Dedifferentiated amniotic fluid mesenchymal stem cell (primary cell): ENCODE data around the gene BAX.
"Not testable (repeated sequence)": the region's sequence is repeated elsewhere in the genome, so short reads cannot be mapped to it uniquely, and the experiment has no call there.

Experiments
- DNase-seq: peaks from one replicate; pipeline ENCODE4 v3.0.0-alpha.2; 2016; ENCODE audit errors: extremely low spot score

BAX gene

GRCh38 chr19:48954595-48955307, at the start of gene BAX:
Gene BAX, plus strand, starts transcription at chr19:48954875. Its CDS starts 54 bp downstream, at chr19:48954929.
- DNase-seq: peak; percentile 90

- DNase-seq: no peak
Measured at GRCh38 chr19:48905664-48906063, 49.0 kb upstream of the BAX start.

DNA sequence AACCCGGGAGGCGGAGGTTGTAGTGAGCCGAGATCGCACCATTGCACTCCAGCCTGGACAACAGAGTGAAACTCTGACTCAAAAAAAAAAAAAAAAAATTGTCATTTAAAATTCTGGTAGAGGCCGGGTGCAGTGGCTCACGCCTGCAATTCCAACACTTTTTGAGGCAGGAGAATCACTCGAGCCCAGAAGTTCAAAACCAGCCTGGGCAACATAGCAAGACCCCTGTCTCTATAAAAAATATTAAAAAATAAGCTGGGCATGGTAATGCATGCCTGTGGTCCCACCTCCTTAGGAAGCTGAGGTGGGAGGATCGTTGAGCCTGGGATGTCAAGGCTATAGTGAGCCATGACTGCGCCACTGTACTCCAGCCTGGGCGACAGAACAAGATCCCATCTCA, 48.4 kb upstream of the BAX start:
- DNase-seq: no peak

- no peak for DNase-seq
Measured at GRCh38 chr19:48907671-48908070, 47.0 kb upstream of the BAX start.

- not testable (repeated sequence) for DNase-seq
Measured at GRCh38 chr19:48909424-48910077, 45.1 kb upstream of the BAX start.

- no peak for DNase-seq
Measured at GRCh38 chr19:48910803-48911202, 43.9 kb upstream of the BAX start.

GRCh38 chr19:48913114-48913889, 41.4 kb upstream of the BAX start:
- DNase-seq: no peak

- DNase-seq: no peak
Measured at GRCh38 chr19:48914181-48914580, 40.5 kb upstream of the BAX start.

DNA sequence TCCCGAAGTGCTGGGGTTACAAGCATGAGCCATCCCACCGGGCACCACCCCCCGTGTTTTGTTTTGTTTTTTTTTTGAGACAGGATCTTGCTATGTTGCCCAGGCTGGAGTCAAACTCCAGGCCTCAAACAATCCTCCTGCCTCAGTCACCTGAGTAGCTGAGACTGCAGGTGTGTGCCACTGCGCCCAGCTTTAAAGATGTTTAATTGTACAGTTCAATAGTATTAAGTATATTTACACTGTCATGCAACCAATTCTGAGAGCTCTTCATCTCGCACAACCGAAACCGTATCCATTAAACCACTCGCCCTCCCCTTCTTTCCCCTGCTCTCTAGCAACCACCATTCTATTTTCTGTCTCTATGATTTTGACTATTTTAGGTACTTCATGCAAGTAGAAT, 38.9 kb upstream of the BAX start:
- no peak for DNase-seq

DNA sequence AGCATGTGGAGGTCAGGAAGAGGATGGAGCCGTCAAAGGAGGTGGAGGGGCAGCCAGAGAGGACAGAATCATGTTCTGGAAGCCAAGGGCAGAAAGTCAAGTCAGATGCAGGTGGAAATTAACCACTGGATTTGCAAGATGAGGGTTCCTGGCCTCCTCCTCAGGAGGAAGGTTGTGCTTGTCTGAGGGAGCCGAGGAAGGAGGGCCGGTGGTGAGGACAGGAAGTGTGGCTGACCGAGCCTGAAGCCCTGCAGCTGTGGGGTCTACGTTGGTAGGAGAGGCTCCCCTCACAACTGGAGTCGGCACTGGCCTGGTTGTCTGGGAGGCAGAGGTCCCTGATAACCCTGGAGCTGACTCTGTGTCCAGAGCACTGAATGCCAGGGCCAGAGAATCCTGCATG, 36.6 kb upstream of the BAX start:
- DNase-seq: no peak

DNA sequence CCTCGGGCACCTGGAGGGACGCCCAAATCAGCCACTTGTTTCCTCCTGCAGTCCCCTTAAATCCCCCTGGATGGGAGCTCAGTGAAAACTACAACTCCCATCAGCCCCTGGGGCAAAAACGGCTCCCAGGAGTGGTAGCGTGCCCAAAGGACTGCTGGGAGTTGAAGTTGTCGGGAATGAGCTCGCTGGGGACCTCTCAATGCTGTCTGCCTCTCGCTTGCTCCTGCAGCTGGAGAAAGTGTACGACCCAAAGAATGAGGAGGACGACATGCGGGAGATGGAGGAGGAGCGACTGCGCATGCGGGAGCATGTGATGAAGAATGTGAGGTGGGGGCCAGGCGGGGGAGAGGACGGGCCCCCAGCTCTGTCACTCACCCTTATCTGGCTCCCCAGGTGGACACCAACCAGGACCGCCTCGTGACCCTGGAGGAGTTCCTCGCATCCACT, 35.9 kb upstream of the BAX start:
- DNase-seq: no peak

DNA sequence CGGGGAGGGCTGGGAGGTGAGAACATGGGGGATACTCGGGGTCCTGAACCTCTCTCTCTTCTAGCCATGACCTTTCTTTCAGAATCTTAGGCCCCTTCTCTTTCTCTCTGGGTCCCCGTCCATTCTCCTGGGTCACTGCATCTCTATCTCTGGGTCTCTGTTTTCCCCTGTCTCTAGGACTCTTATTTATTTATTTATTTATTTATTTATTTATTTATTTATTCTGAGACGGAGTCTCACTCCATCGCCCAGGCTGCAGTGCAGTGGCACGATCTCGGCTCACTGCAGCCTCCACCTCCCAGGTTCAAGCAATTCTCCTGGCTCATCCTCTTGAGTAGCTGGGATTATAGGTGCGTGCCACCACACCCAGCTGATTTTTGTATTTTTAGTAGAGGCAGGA, 35.4 kb upstream of the BAX start:
- not testable (repeated sequence) for DNase-seq

DNA sequence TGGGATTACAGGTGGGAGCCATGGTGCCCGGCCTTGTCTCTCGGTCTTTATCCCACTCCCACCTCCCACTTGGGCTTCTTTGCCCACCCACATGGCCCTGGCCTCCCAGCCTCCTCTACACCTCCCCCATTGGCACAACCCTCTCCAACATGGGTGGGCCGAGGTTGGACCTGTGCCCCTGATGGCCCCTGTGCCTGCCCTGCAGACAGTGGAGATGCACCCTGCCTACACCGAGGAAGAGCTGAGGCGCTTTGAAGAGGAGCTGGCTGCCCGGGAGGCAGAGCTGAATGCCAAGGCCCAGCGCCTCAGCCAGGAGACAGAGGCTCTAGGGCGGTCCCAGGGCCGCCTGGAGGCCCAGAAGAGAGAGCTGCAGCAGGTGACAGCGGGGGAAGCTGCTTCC, 33.7 kb upstream of the BAX start:
- no peak for DNase-seq

GRCh38 chr19:48921721-48922500, 32.8 kb upstream of the BAX start:
- no peak for DNase-seq

- DNase-seq: no peak
Measured at GRCh38 chr19:48922548-48923490, 31.9 kb upstream of the BAX start.

- peak; percentile 27 for DNase-seq
Measured at GRCh38 chr19:48925240-48925843, 29.3 kb upstream of the BAX start.

DNA sequence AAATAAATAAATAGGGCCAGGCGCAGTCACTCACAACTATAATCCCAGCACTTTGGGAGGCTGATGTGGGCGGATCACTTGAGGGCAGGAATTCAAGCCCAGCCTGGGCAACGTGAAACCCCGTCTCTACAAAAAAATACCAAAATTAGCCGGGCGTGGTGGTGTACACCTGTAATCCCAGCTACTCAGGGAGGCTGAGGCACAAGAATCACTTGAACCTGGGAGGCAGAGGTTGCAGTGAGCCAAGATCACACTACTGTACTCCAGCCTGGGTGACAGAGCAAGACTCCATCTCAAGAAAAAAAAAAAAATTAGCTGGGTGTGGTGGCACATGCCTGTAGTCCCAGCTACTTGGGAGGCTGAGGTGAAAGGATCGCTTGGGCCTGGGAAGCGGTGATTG, 28.8 kb upstream of the BAX start:
- not testable (repeated sequence) for DNase-seq

DNA sequence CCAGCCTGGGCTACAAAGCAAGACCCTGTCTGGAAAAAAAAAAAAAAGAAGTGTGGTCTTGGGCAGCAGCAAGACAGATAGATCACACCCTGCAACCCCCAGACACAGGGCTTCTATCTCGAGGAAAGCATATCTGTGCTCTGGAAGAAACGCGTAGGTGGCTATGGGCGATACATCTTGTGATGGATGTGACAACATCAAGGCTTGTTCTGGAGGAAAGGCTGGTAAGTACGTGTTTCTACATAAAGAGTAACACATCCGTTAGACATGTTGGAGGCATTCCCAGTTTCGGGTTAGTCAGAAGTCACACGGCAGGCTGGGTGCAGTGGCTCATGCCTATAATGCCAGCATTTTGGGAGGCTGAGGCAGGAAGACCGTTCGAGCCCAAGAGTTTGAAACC, 27.8 kb upstream of the BAX start:
- DNase-seq: peak; percentile 91

DNA sequence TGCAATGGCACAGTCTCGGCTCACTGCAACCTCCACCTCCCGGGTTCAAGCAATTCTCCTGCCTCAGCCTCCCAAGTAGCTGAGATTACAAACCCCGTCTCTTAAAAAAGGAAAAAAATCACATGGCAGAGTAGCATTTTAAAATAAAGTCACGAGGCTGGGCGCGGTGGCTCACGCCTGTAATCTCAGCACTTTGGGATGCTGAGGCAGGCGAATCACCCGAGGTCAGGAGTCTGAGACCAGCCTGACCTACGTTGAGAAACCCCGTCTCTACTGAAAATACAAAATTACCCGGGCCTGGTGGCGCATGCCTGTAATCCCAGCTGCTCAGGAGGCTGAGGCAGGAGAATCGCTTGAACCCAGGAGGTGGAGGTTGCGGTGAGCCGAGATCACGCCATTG, 27.0 kb upstream of the BAX start:
- not testable (repeated sequence) for DNase-seq
